Thoracic aorta (tissue), 2 donors: ENCODE measurements around the gene TENM3. TPM values are rescaled to one million over a fixed set of nuclear protein-coding genes. Genes with fewer than 3 reads are reported as not detected.

Experiments
- ATAC-seq: fragments of 150-250 bp; one replicate; pipeline ENCODE4 v1.8.0; 2017; ENCODE audit warnings: low read depth; ENCODE audit not compliant: insufficient number of reproducible peaks, low FRiP score
- DNase-seq: peaks from one replicate; pipeline ENCODE4 v3.0.0-alpha.2; 2020; ENCODE audit warnings: low spot score
- H3K27ac ChIP-seq, 2 donors: fragments of 200-600 bp; sonication (generic); 1 replicate in 1 of 2; 2 replicates in 1 of 2; pipeline ENCODE4 v1.5.1; 2016; ENCODE audit warnings: mild to moderate bottlenecking in 2 of 2, moderate library complexity in 2 of 2
- H3K27me3 ChIP-seq: fragments of 200-600 bp; sonication (generic); replicated peaks from 2 replicates; pipeline ENCODE4 v1.6.0; 2016; ENCODE audit warnings: mild to moderate bottlenecking; ENCODE audit not compliant: insufficient read depth
- H3K36me3 ChIP-seq: fragments of 200-600 bp; sonication (generic); one replicate; pipeline ENCODE4 v1.5.1; 2016
- H3K4me1 ChIP-seq, 2 donors: fragments of 200-600 bp; sonication (generic); 1 replicate in 1 of 2; 2 replicates in 1 of 2; pipeline versions ENCODE4 v1.5.1 to v1.6.0; 2016; ENCODE audit warnings: low read depth in 2 of 2, mild to moderate bottlenecking in 1 of 2; ENCODE audit not compliant: control insufficient read depth in 1 of 2
- H3K4me3 ChIP-seq: fragments of 200-600 bp; sonication (generic); 2 replicates; pipeline ENCODE4 v1.5.1; 2016; ENCODE audit warnings: mild to moderate bottlenecking
- H3K9me3 ChIP-seq: fragments of 200-600 bp; sonication (generic); 2 replicates; pipeline ENCODE4 v1.5.1; 2016
- CTCF ChIP-seq: fragments of 200-600 bp; sonication (generic); IDR thresholded peaks from one replicate; pipeline ENCODE4 v1.5.1; 2019; ENCODE audit warnings: antibody characterized with exemption
- total RNA-seq, 2 donors: library from RNA; depleted of rRNA; stranded (reverse); fragments of >200 nt; gene quantifications; one replicate each; pipeline versions ENCODE4 v1.1.0 to v1.2.3, GENCODE V29; 2016

TENM3 gene
- total RNA-seq, 2 donors from 2014 or later: 0.68 to 8.0 TPM

GRCh38 chr4:182838535-182838934 lies 595.3 kb downstream of the TENM3 start:
- Histone ChIP-seq H3K36me3 (no peaks in the 10 kb centered on the region), H3K27me3 (no peaks in the 10 kb centered on the region), H3K9me3 (no peaks in the 10 kb centered on the region), H3K4me3 (no peak overlapping the region), H3K4me1 (no peaks in the 10 kb centered on the region), H3K27ac (no peak overlapping the region)
- no peak for TF ChIP-seq CTCF
- ATAC-seq: no peak
- no peak for DNase-seq

GRCh38 chr4:182839256-182839655 lies 596.1 kb downstream of the TENM3 start:
- DNase-seq: no peak
- TF ChIP-seq CTCF: no peak
- Histone ChIP-seq H3K36me3 (no peaks in the 10 kb centered on the region), H3K4me1 (no peaks in the 10 kb centered on the region), H3K9me3 (no peaks in the 10 kb centered on the region), H3K27ac (no peak overlapping the region), H3K4me3 (no peak overlapping the region), H3K27me3 (no peaks in the 10 kb centered on the region)
- no peak for ATAC-seq

- H3K4me3 ChIP-seq: no peak overlapping the region
- H3K9me3 ChIP-seq: no peaks in the 10 kb centered on the region
- ATAC-seq (no peak), DNase-seq (no peak)
- H3K4me1 ChIP-seq: no peaks in the 10 kb centered on the region
- no peaks in the 10 kb centered on the region for H3K36me3 ChIP-seq
- TF ChIP-seq CTCF: no peak
- no peaks in the 10 kb centered on the region for H3K27me3 ChIP-seq
- no peak overlapping the region for H3K27ac ChIP-seq
Measured at GRCh38 chr4:182840108-182840507, 596.9 kb downstream of the TENM3 start.

- no peak overlapping the region for H3K27ac ChIP-seq
- no peak for DNase-seq
- H3K27me3 ChIP-seq: no peaks in the 10 kb centered on the region
- no peak overlapping the region for H3K4me3 ChIP-seq
- H3K9me3 ChIP-seq: no peaks in the 10 kb centered on the region
- no peaks in the 10 kb centered on the region for H3K36me3 ChIP-seq
- TF ChIP-seq CTCF: no peak
- H3K4me1 ChIP-seq: no peaks in the 10 kb centered on the region
- no peak for ATAC-seq
Measured at GRCh38 chr4:182842104-182842600, 599.0 kb downstream of the TENM3 start.

- ATAC-seq (no peak), DNase-seq (no peak)
- Histone ChIP-seq H3K27me3 (no peaks in the 10 kb centered on the region), H3K27ac (no peak overlapping the region), H3K36me3 (no peaks in the 10 kb centered on the region), H3K4me1 (no peaks in the 10 kb centered on the region), H3K9me3 (no peaks in the 10 kb centered on the region), H3K4me3 (no peak overlapping the region)
- TF ChIP-seq CTCF: no peak
Measured at GRCh38 chr4:182842759-182843390, 599.7 kb downstream of the TENM3 start.
